ENCODE results near the gene RASIP1.
"Not testable (repeated sequence)": the region's sequence is repeated elsewhere in the genome, so short reads cannot be mapped to it uniquely, and the experiment has no call there.

Gene RASIP1

DNA sequence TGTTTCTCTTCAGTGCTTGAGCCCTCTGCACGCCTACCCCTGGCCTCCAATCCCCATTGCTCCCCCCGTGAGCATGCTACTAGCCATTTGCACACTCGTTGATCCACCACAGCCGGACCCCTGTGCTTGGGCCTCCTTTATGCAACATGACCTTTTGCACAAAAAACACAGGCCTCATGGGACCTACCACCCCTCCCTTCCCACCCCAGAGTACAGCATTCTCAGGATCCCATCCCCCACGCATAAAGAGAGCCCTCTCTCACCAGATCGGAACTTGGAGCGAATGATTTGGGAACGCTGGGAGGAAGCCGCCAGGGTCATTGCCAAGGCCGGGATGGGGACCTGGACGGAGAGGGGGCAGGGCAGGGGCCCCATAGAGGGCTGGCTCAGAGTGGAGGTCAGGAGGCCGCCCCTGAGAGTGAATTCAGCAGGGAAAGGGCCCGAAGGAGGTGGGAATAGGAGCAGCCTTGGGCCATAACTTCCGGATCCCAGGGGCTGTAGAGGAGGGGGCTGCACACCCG, 21.6 kb downstream of the RASIP1 start:
- Histone ChIP-seq H3K9me2 (replicated peaks; ENCODE audit: low read depth, low read length) (no peaks in the 10 kb centered on the region), H3K4me1 (ENCODE audit: insufficient read depth, low read length, poor library complexity, severe bottlenecking) (peaks cover 12% of the 10 kb centered on the region), H3K79me2 (ENCODE audit: insufficient read depth, low read length) (peaks cover 11% of the 10 kb centered on the region; the same call in 1 of the 2 replicates), H3K27me3 (ENCODE audit: insufficient read depth, low read length, poor library complexity, severe bottlenecking) (no peaks in the 10 kb centered on the region), H3K9ac (ENCODE audit: low read depth, low read length, poor library complexity, severe bottlenecking) (no peak overlapping the region), H3F3A (ENCODE audit: low read depth) (no peaks in the 10 kb centered on the region), H2AFZ (ENCODE audit: low read length) (no peak overlapping the region), H4K20me1 (ENCODE audit: insufficient read depth, low read length, poor library complexity, severe bottlenecking) (no peaks in the 10 kb centered on the region), H3K36me3 (ENCODE audit: insufficient read depth, low read length) (no peaks in the 10 kb centered on the region), H3K4me2 (ENCODE audit: low read depth, low read length, poor library complexity, severe bottlenecking) (no peak overlapping the region), H3K9me3 (ENCODE audit: insufficient read depth, low read depth, low read length) (no peaks in the 10 kb centered on the region), H3K4me3 (ENCODE audit: low read length, poor library complexity, severe bottlenecking) (no peak overlapping the region)
- TF ChIP-seq CTCF (conservative IDR thresholded peaks at IDR 0.05; ENCODE audit: low read length) (no peak), EZH2phosphoT487 (IDR thresholded peaks at IDR 0.05; ENCODE audit: borderline replicate concordance) (no peak)

- H3K9ac ChIP-seq (ENCODE audit: low read depth, low read length, poor library complexity, severe bottlenecking); H3K36me3 ChIP-seq (ENCODE audit: insufficient read depth, low read length): not testable (repeated sequence)
These were observed 22.3 kb downstream of the RASIP1 start for GRCh38 chr19:48718106-48718505.

GRCh38 chr19:48716562-48717291, 23.7 kb downstream of the RASIP1 start:
- H3F3A ChIP-seq (ENCODE audit: low read depth), result no peaks in the 10 kb centered on the region
- peaks cover 17% of the 10 kb centered on the region for H3K79me2 ChIP-seq (ENCODE audit: insufficient read depth, low read length)
- H3K4me3 ChIP-seq (ENCODE audit: low read length, poor library complexity, severe bottlenecking), result no peak overlapping the region
- no peaks in the 10 kb centered on the region for H3K36me3 ChIP-seq (ENCODE audit: insufficient read depth, low read length)
- no peak for TF ChIP-seq EZH2phosphoT487 (IDR thresholded peaks at IDR 0.05; ENCODE audit: borderline replicate concordance)
- no peak for TF ChIP-seq CTCF (conservative IDR thresholded peaks at IDR 0.05; ENCODE audit: low read length)
- no peak overlapping the region for H2AFZ ChIP-seq (ENCODE audit: low read length)
- H3K9me3 ChIP-seq (ENCODE audit: insufficient read depth, low read depth, low read length), result no peaks in the 10 kb centered on the region
- H3K9me2 ChIP-seq (replicated peaks; ENCODE audit: low read depth, low read length), result no peaks in the 10 kb centered on the region
- no peaks in the 10 kb centered on the region for H3K27me3 ChIP-seq (ENCODE audit: insufficient read depth, low read length, poor library complexity, severe bottlenecking)
- H3K9ac ChIP-seq (ENCODE audit: low read depth, low read length, poor library complexity, severe bottlenecking), result no peak overlapping the region
- peaks cover 24% of the 10 kb centered on the region for H3K4me1 ChIP-seq (ENCODE audit: insufficient read depth, low read length, poor library complexity, severe bottlenecking)
- no peaks in the 10 kb centered on the region for H4K20me1 ChIP-seq (ENCODE audit: insufficient read depth, low read length, poor library complexity, severe bottlenecking)
- no peak overlapping the region for H3K4me2 ChIP-seq (ENCODE audit: low read depth, low read length, poor library complexity, severe bottlenecking)

More at GRCh38 chr19:48718106-48718505, 22.3 kb downstream of the RASIP1 start:
- H3K27me3 ChIP-seq (ENCODE audit: insufficient read depth, low read length, poor library complexity, severe bottlenecking); H3K4me3 ChIP-seq (ENCODE audit: low read length, poor library complexity, severe bottlenecking); H2AFZ ChIP-seq (ENCODE audit: low read length); H4K20me1 ChIP-seq (ENCODE audit: insufficient read depth, low read length, poor library complexity, severe bottlenecking); H3K4me2 ChIP-seq (ENCODE audit: low read depth, low read length, poor library complexity, severe bottlenecking); H3F3A ChIP-seq (ENCODE audit: low read depth); H3K9me3 ChIP-seq (ENCODE audit: insufficient read depth, low read depth, low read length); H3K9me2 ChIP-seq (replicated peaks; ENCODE audit: low read depth, low read length): not testable (repeated sequence)
- H3K4me1 ChIP-seq (ENCODE audit: insufficient read depth, low read length, poor library complexity, severe bottlenecking), result peaks cover 18% of the 10 kb centered on the region
- H3K79me2 ChIP-seq (ENCODE audit: insufficient read depth, low read length), result peaks cover 16% of the 10 kb centered on the region

Data from Loucy (cell line).